Naive thymus-derived CD8-positive, alpha-beta T cell (primary cell): Measurements from ENCODE around the gene NPR1. TPM values are rescaled to one million over a fixed set of nuclear protein-coding genes. Genes with fewer than 3 reads are reported as not detected.
"Not testable (repeated sequence)": the region's sequence is repeated elsewhere in the genome, so short reads cannot be mapped to it uniquely, and the experiment has no call there.

Experiments
- ATAC-seq, 2 donors: fragments of 150-1000 bp; cut with Tn5 transposase in 1 of 2; sonication (Bioruptor Pico), chemical (Tn5 transposase) in 1 of 2; 1 replicate in 1 of 2; 2 replicates in 1 of 2; pipeline ENCODE4 v1.10.0; 2021; ENCODE audit warnings: mild to moderate bottlenecking in 2 of 2, moderate library complexity in 2 of 2
- POLR2A ChIA-PET: fragments of 350-600 bp; sonication (Branson Sonifier 250); formaldehyde crosslinking; loops from one replicate; lab custom pipeline; 2021; ENCODE audit warnings: antibody characterized with exemption; lab: Charles Lee
- DNase-seq, 10 donors: peaks; one replicate each; pipeline versions ENCODE4 v3.0.0 to v3.0.0-alpha.2; 2020 to 2022
- H3K27ac Mint-ChIP-seq, 10 donors: one replicate each; pipeline ENCODE4 v1.8.0; 2020 to 2022; ENCODE audit warnings: mild to moderate bottlenecking in 10 of 10, mixed read lengths in 10 of 10, moderate library complexity in 4 of 10, inconsistent platforms in 1 of 10
- H3K27me3 Mint-ChIP-seq, 5 donors: one replicate each; pipeline ENCODE4 v1.8.0; 2021 to 2022; ENCODE audit warnings: mixed read lengths in 5 of 5
- H3K36me3 Mint-ChIP-seq, 3 donors: one replicate each; pipeline ENCODE4 v1.8.0; 2020 to 2022; ENCODE audit warnings: mixed read lengths in 3 of 3, mild to moderate bottlenecking in 2 of 3, inconsistent platforms in 1 of 3
- H3K4me1 Mint-ChIP-seq, 4 donors: one replicate each; pipeline ENCODE4 v1.8.0; 2021 to 2022; ENCODE audit warnings: mixed read lengths in 4 of 4
- H3K4me3 Mint-ChIP-seq, 10 donors: one replicate each; pipeline ENCODE4 v1.8.0; 2020 to 2022; ENCODE audit warnings: mild to moderate bottlenecking in 10 of 10, mixed read lengths in 10 of 10, moderate library complexity in 6 of 10, inconsistent platforms in 1 of 10
- H3K9me3 Mint-ChIP-seq, 9 donors: one replicate each; pipeline ENCODE4 v1.8.0; 2020 to 2022; ENCODE audit warnings: mixed read lengths in 9 of 9, mild to moderate bottlenecking in 3 of 9, inconsistent platforms in 1 of 9, moderate library complexity in 1 of 9
- polyA plus RNA-seq, 3 donors: library from polyadenylated mRNA; unstranded; fragments of 300-500 nt; fragmentation: Illumina TruSeq; gene quantifications; one replicate each; pipeline ENCODE4 v1.2.3, GENCODE V29; 2021
- total RNA-seq, 8 experiments: library from RNA in 2 of 8; stranded (reverse) in 2 of 8; gene quantifications; one replicate each; pipeline ENCODE4 v1.2.3 and lab custom pipeline; 2021 to 2026

Gene NPR1
- total and polyA plus RNA-seq, 5 experiments from 2014 or later = not detected

DNA sequence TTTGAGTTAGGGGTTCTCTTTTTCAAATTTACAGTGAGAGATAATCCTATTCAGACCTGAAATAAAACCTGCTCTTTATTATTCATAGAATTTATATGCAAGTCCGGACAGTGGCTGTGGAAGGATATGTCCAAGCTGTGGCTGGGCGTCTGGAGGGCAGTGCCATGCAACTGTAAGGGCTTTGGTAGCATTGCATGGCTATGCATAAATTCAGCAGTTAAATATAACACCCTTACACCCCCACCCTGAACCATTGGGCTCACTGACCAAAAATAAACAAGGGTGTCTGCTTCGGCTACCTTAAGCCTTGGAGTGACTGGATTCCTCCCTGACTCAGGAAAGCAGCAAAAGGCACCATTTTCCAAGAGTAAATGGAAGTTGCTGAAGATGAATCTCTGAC, 39.2 kb upstream of the NPR1 start:
- POLR2A ChIA-PET = interaction anchor here (3.9 kb wide), 1 partner anchor 10 kb away, joined by 26 read pairs; no protein-coding TSS in a partner anchor
- DNase-seq (no peak), ATAC-seq (no peak)
- Mint-ChIP-seq H3K4me1 (peaks cover 20 to 72% (median 62%) of the 10 kb centered on the region in 4 donors), H3K4me3 (no peak overlapping the region), H3K9me3 (no peaks in the 10 kb centered on the region), H3K27ac (peak overlapping the region in 1 of 10 donors; percentile 29), H3K36me3 (peaks cover 19 to 89% (median 24%) of the 10 kb centered on the region in 3 donors), H3K27me3 (no peaks in the 10 kb centered on the region)

DNA sequence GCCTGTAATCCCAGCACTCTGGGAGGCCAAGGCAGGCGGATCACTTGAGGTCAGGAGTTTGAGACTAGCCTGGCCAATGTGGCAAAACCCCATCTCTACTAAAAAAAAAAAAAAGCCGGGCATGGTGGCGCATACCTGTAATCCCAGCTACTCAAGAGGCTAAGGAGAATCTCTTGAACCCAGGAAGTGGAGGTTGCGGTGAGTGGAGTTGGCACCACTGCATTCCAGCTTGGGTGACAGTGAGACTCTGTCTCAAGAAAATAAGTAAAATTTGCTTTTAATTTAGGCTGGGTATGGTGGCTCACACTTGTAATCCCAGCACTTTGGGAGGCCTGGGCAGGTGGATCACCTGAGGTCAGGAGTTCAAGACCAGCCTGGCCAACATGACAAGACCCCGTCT, 38.3 kb upstream of the NPR1 start:
- Mint-ChIP-seq H3K4me1 (peaks cover 17 to 75% (median 68%) of the 10 kb centered on the region in 4 donors), H3K27ac (peak overlapping the region in 2 of 10 donors; percentile 82), H3K36me3 (peaks cover 22 to 93% (median 29%) of the 10 kb centered on the region in 3 donors)
- not testable (repeated sequence) for DNase-seq, H3K9me3 Mint-ChIP-seq, ATAC-seq, H3K27me3 Mint-ChIP-seq, H3K4me3 Mint-ChIP-seq
- POLR2A ChIA-PET = interaction anchor here (0.7 to 3.9 kb wide), 2 partner anchors 9 to 1151 kb away, joined by 4 to 26 read pairs; no protein-coding TSS in a partner anchor

DNA sequence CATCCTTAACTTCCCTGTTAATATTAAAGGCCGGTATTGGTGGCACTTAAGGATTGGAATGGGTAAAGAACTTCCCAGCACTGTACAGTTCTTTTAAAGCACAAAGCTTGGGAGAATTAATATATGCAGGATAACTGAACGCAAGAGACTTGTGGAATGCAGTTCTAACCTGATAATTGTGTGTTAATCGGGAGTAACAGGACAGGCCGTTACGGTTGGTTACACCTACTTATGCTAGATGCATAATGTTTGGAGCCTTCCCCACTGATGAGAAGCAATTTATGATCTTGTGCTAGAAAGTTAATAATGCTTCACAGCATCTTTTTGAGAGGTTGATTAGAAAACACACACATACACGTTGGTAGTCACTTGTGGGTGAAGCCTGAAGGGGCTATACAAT, 37.6 kb upstream of the NPR1 start:
- Mint-ChIP-seq H3K4me1 (peaks cover 23 to 76% (median 73%) of the 10 kb centered on the region in 4 donors), H3K36me3 (peaks cover 28 to 95% (median 33%) of the 10 kb centered on the region in 3 donors), H3K27me3 (no peaks in the 10 kb centered on the region), H3K4me3 (peak overlapping the region in 1 of 10 donors; percentile 0), H3K9me3 (no peaks in the 10 kb centered on the region), H3K27ac (peak overlapping the region in 5 of 10 donors; percentile 17 to 69 (median 33))
- no peak for ATAC-seq
- no peak for DNase-seq
- POLR2A ChIA-PET = interaction anchor here (3.9 kb wide), 1 partner anchor 9 kb away, joined by 26 read pairs; no protein-coding TSS in a partner anchor

DNA sequence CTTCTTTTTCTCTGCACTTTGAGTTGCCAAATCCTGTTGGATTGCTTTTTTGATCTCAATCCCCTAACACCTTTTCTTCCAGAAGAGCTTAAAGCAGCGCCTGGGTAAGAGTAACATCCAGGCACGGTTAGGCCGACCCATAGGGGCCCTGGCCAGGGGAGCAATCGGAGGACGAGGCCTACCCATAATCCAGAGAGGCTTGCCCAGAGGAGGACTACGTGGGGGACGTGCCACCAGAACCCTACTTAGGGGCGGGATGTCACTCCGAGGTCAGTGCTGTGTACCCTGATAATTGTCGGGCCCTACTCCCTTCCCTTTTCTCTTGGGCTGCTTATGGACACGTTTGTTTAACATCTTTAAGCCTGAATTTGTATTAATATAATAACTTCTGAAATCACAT, 36.3 kb upstream of the NPR1 start:
- H3K36me3 Mint-ChIP-seq = peaks cover 26 to 95% (median 34%) of the 10 kb centered on the region in 3 donors
- no peaks in the 10 kb centered on the region for H3K27me3 Mint-ChIP-seq
- H3K27ac Mint-ChIP-seq = peak overlapping the region in 5 of 10 donors; percentile 37 to 86 (median 66)
- POLR2A ChIA-PET = no interaction called here
- DNase-seq (no peak), ATAC-seq (no peak)
- H3K9me3 Mint-ChIP-seq = no peaks in the 10 kb centered on the region
- peaks cover 25 to 76% (median 76%) of the 10 kb centered on the region in 4 donors for H3K4me1 Mint-ChIP-seq
- H3K4me3 Mint-ChIP-seq = peak overlapping the region in 2 of 10 donors; percentile 13 to 14

DNA sequence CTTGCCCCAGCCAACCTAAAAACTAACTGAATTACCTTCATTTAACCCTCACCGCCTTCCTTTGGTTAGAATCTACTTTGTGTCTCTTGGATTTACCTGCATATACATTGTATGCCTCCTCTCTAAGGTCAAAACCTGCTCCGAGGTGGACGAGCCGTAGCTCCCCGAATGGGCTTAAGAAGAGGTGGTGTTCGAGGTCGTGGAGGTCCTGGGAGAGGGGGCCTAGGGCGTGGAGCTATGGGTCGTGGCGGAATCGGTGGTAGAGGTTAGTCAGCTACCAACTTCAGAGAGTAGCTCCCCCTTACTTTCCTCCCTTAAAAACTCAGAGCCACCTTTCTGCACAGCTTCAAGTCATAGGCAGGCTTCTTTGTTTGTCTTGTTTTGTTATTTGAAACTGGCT, 35.4 kb upstream of the NPR1 start:
- peak overlapping the region in 9 of 10 donors; percentile 0 to 86 (median 47) for H3K27ac Mint-ChIP-seq
- ATAC-seq (no peak), DNase-seq (no peak)
- no peak overlapping the region for H3K4me3 Mint-ChIP-seq
- POLR2A ChIA-PET = interaction anchor here (0.8 to 10.4 kb wide), 3 partner anchors 9 to 16 kb away, joined by 3 to 85 read pairs (median 6); partner anchors contain the start of genes CHTOP and SNAPIN
- peaks cover 20 to 90% (median 32%) of the 10 kb centered on the region in 3 donors for H3K36me3 Mint-ChIP-seq
- H3K9me3 Mint-ChIP-seq = no peaks in the 10 kb centered on the region
- H3K27me3 Mint-ChIP-seq = no peaks in the 10 kb centered on the region
- H3K4me1 Mint-ChIP-seq = peaks cover 30 to 80% (median 79%) of the 10 kb centered on the region in 4 donors

DNA sequence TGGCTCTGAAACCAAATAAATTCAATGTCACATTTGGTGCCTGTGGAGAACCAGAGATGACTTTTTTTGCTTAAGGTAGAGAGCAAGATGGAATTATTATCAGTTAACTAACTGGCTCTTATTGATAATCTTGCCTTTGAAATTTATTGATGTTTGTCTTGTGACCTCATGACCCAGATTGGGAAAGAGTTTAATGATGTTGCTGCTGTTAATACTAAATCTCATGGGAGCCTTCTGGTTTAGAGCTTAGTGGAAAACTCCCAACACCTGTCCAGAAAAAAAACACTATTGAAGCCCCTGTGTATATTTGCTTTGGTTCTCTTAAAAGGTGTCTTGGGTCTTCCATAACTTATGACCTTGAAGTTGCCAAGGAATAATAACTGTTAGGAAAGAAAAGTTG, 34.7 kb upstream of the NPR1 start:
- Mint-ChIP-seq H3K4me3 (peak overlapping the region in 1 of 10 donors; percentile 15), H3K27ac (peak overlapping the region in 9 of 10 donors; percentile 18 to 81 (median 50)), H3K36me3 (peaks cover 20 to 82% (median 32%) of the 10 kb centered on the region in 3 donors), H3K4me1 (peaks cover 32 to 83% (median 81%) of the 10 kb centered on the region in 4 donors), H3K9me3 (no peaks in the 10 kb centered on the region), H3K27me3 (no peaks in the 10 kb centered on the region)
- POLR2A ChIA-PET = interaction anchor here (0.6 to 10.4 kb wide), 5 partner anchors 8 to 107 kb away, joined by 3 to 85 read pairs (median 4); partner anchors contain the start of genes CHTOP and SNAPIN
- no peak for DNase-seq
- ATAC-seq = no peak

DNA sequence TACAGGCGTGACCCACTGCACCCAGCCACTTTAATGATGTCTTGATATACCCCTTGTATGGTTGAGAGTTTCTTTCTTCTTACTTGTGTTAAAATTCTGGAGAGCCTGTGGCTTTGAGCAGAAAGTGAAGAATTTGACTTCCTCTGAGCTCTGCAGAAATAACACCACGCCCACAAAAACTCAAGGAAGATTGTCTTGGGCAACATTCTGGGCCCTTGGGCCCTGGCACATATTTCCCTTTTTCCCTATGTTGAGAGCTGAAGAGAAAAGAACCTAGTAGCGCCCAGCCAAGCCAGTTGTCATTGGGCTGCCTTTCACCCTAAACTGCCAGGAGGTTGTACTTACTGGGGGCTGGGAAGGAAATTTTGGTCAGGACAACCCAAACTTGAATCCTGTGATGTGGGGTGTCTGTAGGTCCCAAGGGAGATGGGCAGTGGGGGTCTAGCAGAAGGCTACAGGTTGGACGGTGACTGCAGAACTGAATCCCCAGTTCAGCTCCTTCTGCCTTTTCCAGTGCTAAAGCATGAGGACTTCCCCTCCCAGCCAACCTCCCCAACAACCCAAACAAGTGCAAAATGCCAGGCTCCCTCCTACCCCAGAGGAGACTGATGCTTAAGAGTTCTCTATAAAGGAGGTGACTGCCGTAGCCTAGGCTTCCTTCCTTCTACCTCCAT, 31.7 kb upstream of the NPR1 start:
- ATAC-seq (no peak), DNase-seq (no peak)
- Mint-ChIP-seq H3K4me3 (peak overlapping the region in 6 of 10 donors; percentile 11 to 75 (median 32)), H3K27ac (peak overlapping the region; percentile 67 to 94 (median 81)), H3K9me3 (no peaks in the 10 kb centered on the region), H3K27me3 (no peaks in the 10 kb centered on the region), H3K36me3 (peaks cover 20 to 57% (median 27%) of the 10 kb centered on the region in 3 donors), H3K4me1 (peaks cover 40 to 84% (median 82%) of the 10 kb centered on the region in 4 donors)
- POLR2A ChIA-PET = interaction anchor here (0.6 to 10.4 kb wide), 3 partner anchors 9 to 136 kb away, joined by 3 to 85 read pairs (median 7); partner anchors contain the start of gene CHTOP

DNA sequence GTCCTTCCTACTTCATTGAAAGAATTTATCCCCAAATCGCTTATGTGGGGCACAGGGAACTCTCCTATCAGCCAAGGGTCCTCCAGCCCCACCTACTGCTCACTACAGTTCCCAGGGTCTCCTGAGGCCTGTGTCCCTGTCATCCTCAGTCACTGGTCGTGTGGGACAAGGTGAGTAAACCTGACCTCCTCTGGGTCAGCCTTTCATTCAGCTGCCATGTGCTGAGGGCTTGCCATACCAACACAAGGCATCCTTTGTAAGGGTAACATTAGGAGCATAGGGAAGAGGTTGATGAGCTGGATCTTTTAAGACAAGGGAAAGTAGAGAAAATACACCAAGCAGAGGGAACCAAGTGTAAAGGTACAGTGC, 31.2 kb upstream of the NPR1 start:
- DNase-seq = no peak
- H3K27me3 Mint-ChIP-seq = no peaks in the 10 kb centered on the region
- H3K27ac Mint-ChIP-seq = peak overlapping the region; percentile 67 to 94 (median 81)
- no peak for ATAC-seq
- H3K36me3 Mint-ChIP-seq = peaks cover 20 to 51% (median 27%) of the 10 kb centered on the region in 3 donors
- H3K9me3 Mint-ChIP-seq = no peaks in the 10 kb centered on the region
- H3K4me3 Mint-ChIP-seq = peak overlapping the region in 6 of 10 donors; percentile 11 to 50 (median 26)
- H3K4me1 Mint-ChIP-seq = peaks cover 40 to 79% (median 77%) of the 10 kb centered on the region in 4 donors
- POLR2A ChIA-PET = interaction anchor here (0.6 to 10.4 kb wide), 4 partner anchors 9 to 136 kb away, joined by 3 to 85 read pairs (median 6); partner anchors contain the start of gene CHTOP

DNA sequence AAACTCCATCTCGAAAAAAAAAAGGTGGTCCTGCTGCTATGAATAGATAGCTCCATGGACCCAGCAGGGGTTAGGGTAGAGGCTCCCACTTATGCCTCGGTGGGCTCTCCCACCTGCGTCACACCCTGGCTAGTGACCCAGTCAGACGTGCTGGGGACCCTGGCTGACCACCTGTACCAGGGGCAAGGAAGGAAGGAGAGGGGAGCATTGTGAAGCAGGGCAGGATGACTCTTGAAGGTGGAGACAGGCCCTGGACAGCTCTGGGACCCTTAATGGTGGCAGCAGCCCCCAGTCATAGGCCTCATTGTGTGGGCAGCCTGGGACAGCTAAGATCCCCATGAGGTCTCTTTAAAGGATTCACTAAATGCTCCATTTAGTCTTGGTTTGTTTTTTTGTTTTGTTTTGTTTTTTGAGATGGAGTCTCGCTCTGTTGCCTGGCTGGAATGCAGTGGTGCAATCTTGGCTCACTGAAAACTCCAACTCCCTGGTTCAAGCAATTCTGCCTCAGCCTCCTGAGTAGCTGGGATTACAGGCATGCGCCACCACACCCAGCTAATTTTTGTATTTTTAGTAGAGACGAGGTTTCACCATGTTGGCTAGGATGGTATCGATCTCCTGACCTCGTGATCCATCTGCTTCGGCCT, 30.4 kb upstream of the NPR1 start:
- H3K27ac Mint-ChIP-seq = peak overlapping the region in 9 of 10 donors; percentile 68 to 97 (median 90)

DNA sequence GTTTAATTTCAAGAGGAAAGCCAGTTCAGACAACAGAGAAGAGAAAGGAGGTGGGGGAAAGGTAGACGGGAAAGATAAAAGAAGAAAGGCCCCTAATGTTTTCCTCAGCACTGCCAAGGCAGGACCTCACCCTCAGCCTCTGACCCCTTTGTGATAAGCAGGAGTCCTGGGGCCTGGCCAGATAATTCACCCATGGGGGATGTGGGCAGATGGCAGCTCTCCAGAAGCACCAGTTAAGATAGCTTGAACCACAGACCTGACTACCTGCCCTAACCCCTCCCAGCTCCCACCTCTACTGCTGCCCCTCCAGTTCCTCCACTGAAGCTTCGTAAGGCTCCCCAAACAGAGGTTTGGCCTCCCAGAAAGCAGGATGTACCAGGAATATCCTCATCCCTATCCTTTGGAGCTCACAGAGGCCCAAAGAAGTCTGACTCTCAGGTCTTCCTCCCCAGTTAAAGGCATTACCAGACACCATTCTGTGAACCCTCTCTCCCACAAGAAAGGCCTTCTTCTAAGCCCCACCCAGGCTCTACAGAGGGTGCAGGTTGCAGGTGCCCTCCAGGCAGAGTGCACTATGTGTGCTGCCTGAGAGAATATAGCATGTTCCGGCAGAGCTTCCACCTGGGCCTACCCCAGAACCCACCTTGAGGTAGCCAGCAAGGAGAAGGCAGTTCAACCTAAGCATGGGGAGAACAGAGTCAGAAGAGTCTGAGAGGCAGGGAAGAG, 29.2 kb upstream of the NPR1 start:
- H3K4me1 Mint-ChIP-seq = peaks cover 32 to 63% (median 61%) of the 10 kb centered on the region in 4 donors
- no peaks in the 10 kb centered on the region for H3K9me3 Mint-ChIP-seq
- peaks cover 11 to 32% (median 16%) of the 10 kb centered on the region in 3 donors for H3K36me3 Mint-ChIP-seq
- ATAC-seq (peak; percentile 90 to 97), DNase-seq (peak in 8 of 10 donors; percentile 13 to 75 (median 48))
- peak overlapping the region; percentile 71 to 97 (median 94) for H3K27ac Mint-ChIP-seq
- POLR2A ChIA-PET = interaction anchor here (0.5 to 10.4 kb wide), 10 partner anchors 10 to 112 kb away, joined by 3 to 85 read pairs (median 6); partner anchors contain the start of genes CHTOP, ILF2, INTS3 and NPR1
- H3K4me3 Mint-ChIP-seq = peak overlapping the region; percentile 61 to 91 (median 83)
- no peaks in the 10 kb centered on the region for H3K27me3 Mint-ChIP-seq

More for the DNA sequence above, 30.4 kb upstream of the NPR1 start:
- Mint-ChIP-seq H3K4me1 (peaks cover 39 to 74% (median 72%) of the 10 kb centered on the region in 4 donors), H3K4me3 (peak overlapping the region in 5 of 10 donors; percentile 20 to 53 (median 50)), H3K27me3 (no peaks in the 10 kb centered on the region), H3K36me3 (peaks cover 20 to 43% (median 23%) of the 10 kb centered on the region in 3 donors), H3K9me3 (no peaks in the 10 kb centered on the region)
- ATAC-seq (no peak), DNase-seq (no peak)
- POLR2A ChIA-PET = interaction anchor here (0.9 to 10.4 kb wide), 6 partner anchors 9 to 116 kb away, joined by 3 to 85 read pairs (median 7); partner anchors contain the start of genes CHTOP and INTS3

DNA sequence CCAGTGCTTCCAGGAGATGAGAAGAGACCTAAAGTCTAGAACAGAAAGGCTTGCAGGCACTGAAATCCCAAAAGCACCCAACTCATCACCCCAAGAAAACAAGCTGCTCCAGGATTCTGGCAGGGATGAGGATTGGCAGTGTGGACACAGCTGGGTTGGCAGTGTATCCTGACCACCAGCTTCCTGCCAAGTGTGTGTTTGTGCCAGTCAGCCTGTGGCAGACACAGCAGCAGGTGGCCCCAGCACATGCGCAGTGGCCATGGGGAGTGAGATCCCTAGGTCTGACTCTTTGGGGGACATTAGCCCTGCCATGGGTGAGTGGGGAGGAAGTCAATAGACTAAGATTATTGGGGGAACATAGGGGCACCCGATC, 28.6 kb upstream of the NPR1 start:
- POLR2A ChIA-PET = interaction anchor here (0.7 to 10.4 kb wide), 8 partner anchors 9 to 114 kb away, joined by 3 to 85 read pairs (median 10); partner anchors contain the start of genes CHTOP, ILF2, INTS3 and NPR1
- H3K36me3 Mint-ChIP-seq = peaks cover 8 to 26% (median 13%) of the 10 kb centered on the region in 3 donors
- H3K4me1 Mint-ChIP-seq = peaks cover 32 to 58% (median 55%) of the 10 kb centered on the region in 4 donors
- no peaks in the 10 kb centered on the region for H3K9me3 Mint-ChIP-seq
- no peaks in the 10 kb centered on the region for H3K27me3 Mint-ChIP-seq
- peak overlapping the region; percentile 71 to 97 (median 94) for H3K27ac Mint-ChIP-seq
- ATAC-seq (peak; percentile 42 to 45), DNase-seq (no peak)
- H3K4me3 Mint-ChIP-seq = peak overlapping the region; percentile 61 to 91 (median 83)
